Measurements from ENCODE around the gene PSORS1C1.

The PSORS1C1 gene

DNA sequence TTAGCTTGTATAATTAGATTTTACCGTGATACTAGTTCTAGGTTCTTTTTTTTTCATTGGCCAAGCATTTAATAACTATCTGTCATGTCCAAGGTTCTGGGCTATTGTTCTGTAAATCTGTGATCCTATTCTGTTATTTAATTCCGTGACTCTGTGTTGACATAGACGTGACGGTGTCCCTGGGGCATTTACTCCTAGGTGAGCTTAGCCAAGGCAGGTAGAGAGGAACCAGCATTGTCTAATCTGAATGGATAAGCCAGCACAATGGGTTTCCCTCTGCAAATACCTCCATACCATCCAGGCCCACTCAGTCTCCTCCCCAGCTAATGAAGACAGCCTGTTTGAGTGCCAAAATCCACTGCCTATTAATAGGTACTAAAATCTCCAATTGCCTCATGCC, 14.5 kb downstream of the PSORS1C1 start:
- no peak for TF ChIP-seq CTCF (IDR thresholded peaks at IDR 0.05; ENCODE audit: insufficient read depth, missing control alignments)
- FAIRE-seq (no peak), DNase-seq (ENCODE audit: insufficient read length, low spot score) (no peak)

DNA sequence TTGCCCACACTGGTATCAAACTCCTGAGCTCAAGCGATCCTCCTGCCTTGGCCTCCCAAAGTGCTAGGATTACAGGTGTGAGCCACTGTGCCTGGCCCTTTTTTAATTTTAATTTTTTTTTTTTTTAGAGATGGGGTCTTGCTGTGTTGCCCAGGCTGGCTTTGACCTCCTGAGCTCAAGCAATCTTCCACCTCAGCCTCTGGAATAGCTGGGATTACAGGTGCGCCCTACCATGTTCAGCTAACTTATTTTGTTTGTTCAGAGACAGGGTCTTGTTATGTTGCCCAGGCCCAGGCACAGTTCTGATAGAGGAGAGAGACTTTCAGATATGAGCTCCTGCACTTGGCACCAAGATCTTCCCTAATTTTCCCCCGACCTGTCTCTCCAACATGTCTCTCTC, 16.2 kb downstream of the PSORS1C1 start:
- no peak for FAIRE-seq
- DNase-seq (ENCODE audit: insufficient read length, low spot score): no peak
- TF ChIP-seq CTCF (IDR thresholded peaks at IDR 0.05; ENCODE audit: insufficient read depth, missing control alignments): no peak

GRCh38 chr6:31131595-31131994, 17.0 kb downstream of the PSORS1C1 start:
- no peak for FAIRE-seq
- TF ChIP-seq CTCF (IDR thresholded peaks at IDR 0.05; ENCODE audit: insufficient read depth, missing control alignments): no peak
- DNase-seq (ENCODE audit: insufficient read length, low spot score): no peak

- no peak for TF ChIP-seq CTCF (IDR thresholded peaks at IDR 0.05; ENCODE audit: insufficient read depth, missing control alignments)
- DNase-seq (ENCODE audit: insufficient read length, low spot score) (no peak), FAIRE-seq (no peak)
Measured at GRCh38 chr6:31132806-31133205, 18.2 kb downstream of the PSORS1C1 start.

DNA sequence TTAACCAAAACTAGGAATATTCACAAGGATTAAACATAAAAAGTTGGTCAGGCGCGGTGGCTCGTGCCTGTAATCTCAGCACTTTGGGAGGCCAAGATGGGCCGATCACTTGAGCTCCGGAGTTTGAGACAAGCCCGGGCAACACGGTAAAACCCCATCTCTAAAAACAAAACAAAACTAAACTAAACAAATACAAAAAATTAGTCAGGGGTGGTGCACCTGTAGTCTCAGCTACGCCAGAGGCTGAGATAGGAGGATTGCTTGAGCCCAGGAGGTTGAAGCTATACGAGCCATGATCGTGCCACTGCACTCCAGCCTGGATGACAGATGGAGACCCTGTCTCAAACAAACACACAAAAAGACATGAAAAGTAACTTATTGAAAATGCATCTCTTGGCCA, 21.1 kb downstream of the PSORS1C1 start:
- no peak for TF ChIP-seq CTCF (IDR thresholded peaks at IDR 0.05; ENCODE audit: insufficient read depth, missing control alignments)
- no peak for DNase-seq (ENCODE audit: insufficient read length, low spot score)
- FAIRE-seq: no peak

GRCh38 chr6:31138982-31139381, 24.4 kb downstream of the PSORS1C1 start, which contains the start of gene PSORS1C2:
TSS of gene PSORS1C2 (minus strand) at chr6:31139066. CDS start at chr6:31139026, 40 bp downstream.
- FAIRE-seq (no peak), DNase-seq (ENCODE audit: insufficient read length, low spot score) (no peak)
- no peak for TF ChIP-seq CTCF (IDR thresholded peaks at IDR 0.05; ENCODE audit: insufficient read depth, missing control alignments)

DNA sequence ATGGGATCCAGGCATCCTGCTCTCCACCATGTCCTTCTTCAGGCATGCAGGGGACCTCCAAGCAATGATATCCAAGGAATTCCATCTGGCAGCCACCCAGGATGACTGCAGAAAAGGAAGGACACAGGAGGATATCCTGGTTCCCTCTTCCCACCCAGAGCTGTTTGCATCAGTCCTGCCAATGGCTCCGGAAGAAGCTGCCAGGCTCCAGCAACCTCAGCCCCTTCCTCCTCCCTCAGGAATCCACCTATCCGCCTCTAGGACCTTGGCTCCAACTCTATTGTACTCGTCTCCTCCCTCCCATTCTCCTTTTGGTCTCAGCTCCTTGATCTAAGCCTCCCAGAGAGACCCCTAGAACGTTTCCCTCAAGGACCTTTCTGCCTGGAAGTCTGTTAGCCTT, 25.0 kb downstream of the PSORS1C1 start:
- no peak for TF ChIP-seq CTCF (IDR thresholded peaks at IDR 0.05; ENCODE audit: insufficient read depth, missing control alignments)
- DNase-seq (ENCODE audit: insufficient read length, low spot score): no peak
- FAIRE-seq: no peak

Measured in D721Med (cell line).